Measurements from ENCODE around the gene ITGA1. TPM values are rescaled to one million over a fixed set of nuclear protein-coding genes. Genes with fewer than 3 reads are reported as not detected.

ITGA1 gene
- total RNA-seq, 1 donor from 2014 or later, result 346 TPM

GRCh38 chr5:52767217-52767743 lies 20.4 kb upstream of the ITGA1 start:
- Mint-ChIP-seq H3K27ac (ENCODE audit: unreplicated experiment) (no peak overlapping the region), H3K27me3 (ENCODE audit: low read depth) (no peaks in the 10 kb centered on the region), H3K4me1 (ENCODE audit: low read depth) (peaks cover 3% of the 10 kb centered on the region), H3K9me3 (ENCODE audit: low read depth) (no peaks in the 10 kb centered on the region), H3K4me3 (ENCODE audit: unreplicated experiment) (no peak overlapping the region), H3K36me3 (ENCODE audit: low read depth) (no peaks in the 10 kb centered on the region)
- no peak for TF ChIP-seq CTCF (IDR thresholded peaks at IDR 0.05)
- DNase-seq (ENCODE audit: low spot score), result no peak

- Mint-ChIP-seq H3K4me1 (ENCODE audit: low read depth) (peaks cover 3% of the 10 kb centered on the region), H3K27ac (ENCODE audit: unreplicated experiment) (no peak overlapping the region), H3K9me3 (ENCODE audit: low read depth) (no peaks in the 10 kb centered on the region), H3K36me3 (ENCODE audit: low read depth) (no peaks in the 10 kb centered on the region), H3K27me3 (ENCODE audit: low read depth) (no peaks in the 10 kb centered on the region), H3K4me3 (ENCODE audit: unreplicated experiment) (no peak overlapping the region)
- TF ChIP-seq CTCF (IDR thresholded peaks at IDR 0.05), result no peak
- DNase-seq (ENCODE audit: low spot score), result no peak
Measured at GRCh38 chr5:52767766-52768480, 19.8 kb upstream of the ITGA1 start.

- no peak for DNase-seq (ENCODE audit: low spot score)
- no peaks in the 10 kb centered on the region for H3K36me3 Mint-ChIP-seq (ENCODE audit: low read depth)
Measured at GRCh38 chr5:52769061-52769460, 18.7 kb upstream of the ITGA1 start.

GRCh38 chr5:52770287-52770939 lies 17.3 kb upstream of the ITGA1 start:
- Mint-ChIP-seq H3K9me3 (ENCODE audit: low read depth) (no peaks in the 10 kb centered on the region), H3K36me3 (ENCODE audit: low read depth) (no peaks in the 10 kb centered on the region), H3K27ac (ENCODE audit: unreplicated experiment) (no peak overlapping the region), H3K27me3 (ENCODE audit: low read depth) (no peaks in the 10 kb centered on the region), H3K4me1 (ENCODE audit: low read depth) (peaks cover 3% of the 10 kb centered on the region), H3K4me3 (ENCODE audit: unreplicated experiment) (no peak overlapping the region)
- TF ChIP-seq CTCF (IDR thresholded peaks at IDR 0.05), result no peak
- DNase-seq (ENCODE audit: low spot score), result no peak

More at GRCh38 chr5:52769061-52769460, 18.7 kb upstream of the ITGA1 start:
- no peak for TF ChIP-seq CTCF (IDR thresholded peaks at IDR 0.05)
- no peaks in the 10 kb centered on the region for H3K9me3 Mint-ChIP-seq (ENCODE audit: low read depth)
- H3K27ac Mint-ChIP-seq (ENCODE audit: unreplicated experiment), result no peak overlapping the region
- H3K27me3 Mint-ChIP-seq (ENCODE audit: low read depth), result no peaks in the 10 kb centered on the region
- H3K4me1 Mint-ChIP-seq (ENCODE audit: low read depth), result peaks cover 3% of the 10 kb centered on the region
- H3K4me3 Mint-ChIP-seq (ENCODE audit: unreplicated experiment), result no peak overlapping the region

- H3K27ac Mint-ChIP-seq (ENCODE audit: unreplicated experiment), result no peak overlapping the region
- no peak overlapping the region for H3K4me3 Mint-ChIP-seq (ENCODE audit: unreplicated experiment)
Measured at GRCh38 chr5:52771343-52772039, 16.2 kb upstream of the ITGA1 start.

More at GRCh38 chr5:52771343-52772039, 16.2 kb upstream of the ITGA1 start:
- H3K27me3 Mint-ChIP-seq (ENCODE audit: low read depth), result no peaks in the 10 kb centered on the region
- H3K36me3 Mint-ChIP-seq (ENCODE audit: low read depth), result no peaks in the 10 kb centered on the region
- no peaks in the 10 kb centered on the region for H3K9me3 Mint-ChIP-seq (ENCODE audit: low read depth)
- no peak for TF ChIP-seq CTCF (IDR thresholded peaks at IDR 0.05)
- H3K4me1 Mint-ChIP-seq (ENCODE audit: low read depth), result peaks cover 3% of the 10 kb centered on the region
- no peak for DNase-seq (ENCODE audit: low spot score)
